Iris pigment epithelial cell (primary cell): ENCODE data around the gene NAV1.
"Not testable (repeated sequence)": the region's sequence is repeated elsewhere in the genome, so short reads cannot be mapped to it uniquely, and the experiment has no call there.

Experiments
- DNase-seq: peaks from one replicate; pipeline ENCODE4 v3.0.0-alpha.2; 2011; ENCODE audit warnings: low read depth

The NAV1 gene

DNA sequence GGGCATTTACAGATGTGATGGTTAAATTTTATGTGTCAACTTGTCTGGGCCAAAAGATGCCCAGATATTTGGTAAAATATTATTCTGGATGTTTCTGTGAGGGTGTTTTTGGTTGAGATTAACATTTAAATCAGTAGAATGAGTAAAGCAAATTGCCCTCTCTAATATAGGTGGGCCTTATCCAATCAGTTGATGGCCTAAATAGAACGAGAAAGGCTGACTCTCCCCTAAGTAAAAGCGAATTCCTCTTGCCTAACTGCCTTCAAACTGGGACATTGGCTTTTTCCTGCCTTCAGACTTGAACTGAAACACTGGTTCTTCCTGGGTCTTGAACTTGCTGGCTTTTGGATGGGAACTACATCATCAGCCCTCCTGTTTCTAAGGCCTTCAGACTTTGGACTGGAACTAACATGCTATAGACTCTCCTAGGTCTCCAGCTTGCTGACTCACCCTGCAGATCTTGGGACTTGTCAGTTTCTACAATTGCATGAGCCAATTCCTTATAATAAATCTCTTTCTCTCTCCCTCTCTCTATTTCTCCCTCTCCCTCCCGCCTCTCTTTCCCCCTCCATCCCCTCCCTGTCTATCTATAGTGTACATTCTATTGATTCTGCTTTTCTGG is 10.2 kb upstream of the NAV1 start:
- DNase-seq = peak; percentile 70

- peak; percentile 80 for DNase-seq
Observed at GRCh38 chr1:201530741-201531531, 8.0 kb upstream of the NAV1 start.

- no peak for DNase-seq
Observed at GRCh38 chr1:201531551-201532425, 7.1 kb upstream of the NAV1 start.

- no peak for DNase-seq
Observed at GRCh38 chr1:201533836-201534235, 5.1 kb upstream of the NAV1 start.

- DNase-seq = peak; percentile 52
Observed at GRCh38 chr1:201535046-201535918, 3.6 kb upstream of the NAV1 start.

DNA sequence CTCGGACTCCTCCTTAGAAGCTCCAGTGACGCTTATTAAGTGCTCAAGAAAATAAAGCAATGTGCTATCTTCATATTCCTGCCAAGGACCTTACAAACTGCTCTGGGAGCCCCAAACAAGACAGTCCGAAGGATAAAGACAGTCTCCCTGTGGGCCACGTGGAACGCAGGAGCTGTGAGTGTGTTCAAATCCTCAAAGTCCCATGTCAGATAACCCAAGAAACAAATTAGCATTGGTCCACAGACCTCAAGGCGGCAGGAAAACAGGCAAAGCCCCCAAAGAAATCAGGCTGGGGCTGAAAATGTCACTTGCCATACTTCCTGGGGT is 3.0 kb upstream of the NAV1 start:
- no peak for DNase-seq

DNA sequence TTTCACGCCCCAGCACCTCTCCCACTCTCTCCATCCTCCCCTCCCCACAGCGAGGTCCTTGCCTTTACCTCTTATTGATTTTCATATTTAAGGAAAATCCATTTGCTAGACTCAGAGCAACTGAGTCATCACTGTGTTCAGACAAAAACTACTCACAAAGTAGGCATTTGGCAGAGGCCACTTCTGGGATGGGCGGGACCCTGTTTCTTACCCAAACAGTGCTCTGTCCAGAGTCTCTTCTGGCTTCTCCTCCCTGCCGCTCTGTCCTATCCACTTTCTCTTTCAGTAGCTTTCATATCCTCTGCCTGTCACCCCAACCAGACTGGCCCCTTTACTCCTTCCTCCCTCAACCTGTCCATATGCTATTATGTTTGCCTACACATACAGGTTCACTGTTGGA is 2.4 kb upstream of the NAV1 start:
- DNase-seq = peak; percentile 88

DNA sequence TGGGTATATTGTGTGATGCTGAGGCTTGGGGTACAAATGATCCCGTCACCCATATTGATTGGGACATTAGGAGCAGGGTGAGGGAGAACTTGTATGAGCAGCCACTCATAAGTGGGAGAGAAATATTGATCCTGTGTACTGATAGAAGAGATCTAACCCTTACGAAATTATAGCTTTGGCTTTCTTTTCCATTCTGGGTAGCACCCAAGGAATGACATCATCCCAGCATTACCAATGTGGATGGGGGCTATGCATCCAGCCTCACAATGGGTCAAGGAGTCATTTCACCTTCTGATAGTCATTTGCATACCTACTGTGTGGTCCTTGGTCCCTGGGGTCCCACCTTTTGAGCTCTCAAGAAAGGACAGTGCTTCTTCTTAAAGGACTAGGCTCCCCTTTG is 1.9 kb upstream of the NAV1 start:
- DNase-seq = no peak

DNA sequence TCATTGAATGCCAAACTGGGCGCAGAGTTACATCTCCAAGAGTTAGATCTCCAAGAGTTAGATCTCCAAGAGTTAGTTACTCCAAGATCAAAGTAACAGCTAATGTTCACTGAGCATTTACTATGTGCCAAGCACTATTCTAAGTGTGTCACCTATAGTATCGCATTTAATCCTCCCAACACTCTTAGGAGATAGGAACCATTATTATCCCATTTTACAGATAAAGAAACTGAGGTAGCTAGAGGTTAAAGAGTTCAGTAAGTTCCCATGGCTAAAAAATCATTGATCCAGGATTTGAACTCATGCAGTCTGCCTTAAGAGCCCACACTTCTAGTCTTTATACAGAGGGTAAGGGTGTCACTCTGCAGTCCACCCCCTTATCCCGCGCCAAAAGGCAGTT is 1.5 kb upstream of the NAV1 start:
- no peak for DNase-seq

GRCh38 chr1:201537891-201538611 is 876 bp upstream of the NAV1 start:
- DNase-seq = no peak

GRCh38 chr1:201539561-201540431 is 869 bp downstream of the NAV1 start:
- peak; percentile 50 for DNase-seq

GRCh38 chr1:201540846-201541735 is 2.2 kb downstream of the NAV1 start:
- DNase-seq = no peak

- peak; percentile 81 for DNase-seq
Observed at GRCh38 chr1:201542309-201543035, 3.5 kb downstream of the NAV1 start.

GRCh38 chr1:201543871-201544642 is 5.1 kb downstream of the NAV1 start:
- peak; percentile 51 for DNase-seq

GRCh38 chr1:201544710-201545109 is 5.8 kb downstream of the NAV1 start:
- DNase-seq = no peak

DNA sequence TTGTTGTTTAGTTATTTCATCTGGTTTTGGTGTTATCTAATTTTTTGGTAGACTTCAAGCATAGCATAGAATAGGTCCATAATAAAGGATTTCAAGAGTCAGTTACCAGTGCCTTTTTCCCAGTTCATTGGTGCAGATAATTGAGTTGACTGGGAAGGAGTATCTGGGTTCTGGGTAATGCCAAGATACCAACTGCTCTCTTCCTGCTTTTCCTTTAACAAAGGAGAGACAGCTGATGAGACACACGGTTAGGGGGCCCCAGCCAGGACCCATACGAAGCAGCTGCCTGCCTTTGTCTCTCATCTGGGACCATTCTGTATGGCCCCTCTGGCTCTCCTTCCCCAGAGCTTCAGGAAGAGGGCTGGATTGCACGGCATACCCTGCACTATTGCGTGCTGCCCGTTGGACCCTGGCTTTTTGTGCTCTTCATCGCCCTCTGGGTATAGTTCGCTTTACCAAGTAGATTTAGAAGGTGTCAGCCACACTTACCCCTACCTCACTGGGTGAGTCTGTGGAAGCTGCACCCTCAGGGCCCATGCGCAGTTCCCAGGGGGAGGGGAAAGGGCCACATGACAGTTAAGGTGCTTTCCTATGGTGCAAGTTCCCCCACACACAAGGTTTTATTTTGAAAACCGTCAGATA is 7.0 kb downstream of the NAV1 start:
- no peak for DNase-seq

DNA sequence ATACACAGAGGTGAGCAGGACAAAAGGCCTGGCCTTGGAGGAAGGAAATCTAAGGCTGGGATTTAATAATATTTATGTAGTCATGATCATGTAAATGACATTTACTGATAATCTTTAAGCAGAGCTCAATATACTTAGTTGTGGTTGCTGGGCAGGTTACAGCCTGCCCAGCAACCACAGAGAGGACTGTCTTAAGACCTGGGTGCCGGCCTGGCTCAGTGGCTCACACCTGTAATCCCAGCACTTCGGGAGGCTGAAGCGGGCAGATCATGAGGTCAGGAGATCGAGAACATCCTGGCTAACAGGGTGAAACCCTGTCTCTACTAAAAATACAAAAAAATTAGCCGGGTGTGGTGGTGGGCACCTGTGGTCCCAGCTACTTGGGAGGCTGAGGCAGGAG is 10.6 kb downstream of the NAV1 start:
- DNase-seq = not testable (repeated sequence)
